ENCODE measurements around the gene GPN2. TPM values are rescaled to one million over a fixed set of nuclear protein-coding genes. Genes with fewer than 3 reads are reported as not detected.

The GPN2 gene
- total and polyA plus RNA-seq, 5 donors from 2014 or later, result 12.1 to 45.5 (median 21.9) TPM

- Mint-ChIP-seq H3K27ac (peak overlapping the region in 2 of 3 donors; percentile 92 to 98), H3K4me1 (peaks cover 22 to 47% (median 31%) of the 10 kb centered on the region in 4 donors), H3K27me3 (no peaks in the 10 kb centered on the region), H3K36me3 (peaks cover 10% of the 10 kb centered on the region), H3K9me3 (no peaks in the 10 kb centered on the region), H3K4me3 (peak overlapping the region; percentile 91 to 97 (median 94))
- Histone ChIP-seq H3K27ac (ENCODE audit: insufficient read depth, low read length, poor library complexity, severe bottlenecking) (peak overlapping the region; percentile 89), H3K9me3 (ENCODE audit: control insufficient read depth in 2 of 2, low read length in 2 of 2) (no peaks in the 10 kb centered on the region), H3K27me3 (ENCODE audit: control insufficient read depth, insufficient read depth, low read length) (no peaks in the 10 kb centered on the region), H3K4me3 (ENCODE audit: low read depth, low read length) (peak overlapping the region; percentile 84), H3K36me3 (ENCODE audit: control insufficient read depth, insufficient read depth, low read length) (peaks cover 21% of the 10 kb centered on the region), H3K4me1 (ENCODE audit: control insufficient read depth, insufficient read depth, low read length, poor library complexity, severe bottlenecking) (peaks cover 22% of the 10 kb centered on the region)
- DNase-seq, result no peak
- ATAC-seq (ENCODE audit: low read depth in 2 of 2), result no peak
Measured at GRCh38 chr1:26922431-26922729, 32.3 kb upstream of the GPN2 start.

GRCh38 chr1:26921540-26922430, 31.7 kb upstream of the GPN2 start, which contains the start of gene NUDC:
Gene NUDC (plus strand): TSS chr1:26921743. CDS start chr1:26921849, 106 bp downstream.
- peak; percentile 93 to 98 (median 96) for DNase-seq
- H3K27ac ChIP-seq (ENCODE audit: insufficient read depth, low read length, poor library complexity, severe bottlenecking), result peak within 1 kb of the TSS; percentile 89
- ATAC-seq (ENCODE audit: low read depth in 2 of 2), result peak; percentile 95
- Mint-ChIP-seq H3K36me3 (peaks cover 6% of the 10 kb centered on the region), H3K27ac (peak within 1 kb of the TSS; percentile 92 to 98 (median 96)), H3K4me3 (peak within 1 kb of the TSS; percentile 91 to 97 (median 94)), H3K27me3 (no peaks in the 10 kb centered on the region), H3K4me1 (peaks cover 19 to 44% (median 31%) of the 10 kb centered on the region in 4 donors), H3K9me3 (no peaks in the 10 kb centered on the region)
- peak within 1 kb of the TSS; percentile 87 for H3K4me3 ChIP-seq (ENCODE audit: low read depth, low read length)
- H3K36me3 ChIP-seq (ENCODE audit: control insufficient read depth, insufficient read depth, low read length), result peaks cover 18% of the 10 kb centered on the region
- H3K4me1 ChIP-seq (ENCODE audit: control insufficient read depth, insufficient read depth, low read length, poor library complexity, severe bottlenecking), result peaks cover 22% of the 10 kb centered on the region
- no peaks in the 10 kb centered on the region for H3K9me3 ChIP-seq (ENCODE audit: control insufficient read depth in 2 of 2, low read length in 2 of 2)
- no peaks in the 10 kb centered on the region for H3K27me3 ChIP-seq (ENCODE audit: control insufficient read depth, insufficient read depth, low read length)

- ATAC-seq (ENCODE audit: low read depth in 2 of 2) (peak; percentile 10 to 22), DNase-seq (no peak)
Measured at GRCh38 chr1:26921126-26921539, 31.1 kb upstream of the GPN2 start.

GRCh38 chr1:26915204-26915842, 25.2 kb upstream of the GPN2 start:
- Histone ChIP-seq H3K36me3 (ENCODE audit: control insufficient read depth, insufficient read depth, low read length) (no peaks in the 10 kb centered on the region), H3K9me3 (ENCODE audit: control insufficient read depth in 2 of 2, low read length in 2 of 2) (no peaks in the 10 kb centered on the region), H3K4me1 (ENCODE audit: control insufficient read depth, insufficient read depth, low read length, poor library complexity, severe bottlenecking) (no peaks in the 10 kb centered on the region), H3K27ac (ENCODE audit: insufficient read depth, low read length, poor library complexity, severe bottlenecking) (no peak overlapping the region), H3K4me3 (ENCODE audit: low read depth, low read length) (no peak overlapping the region), H3K27me3 (ENCODE audit: control insufficient read depth, insufficient read depth, low read length) (peaks cover 3% of the 10 kb centered on the region)
- Mint-ChIP-seq H3K4me3 (no peak overlapping the region), H3K27ac (peak overlapping the region in 1 of 3 donors; percentile 23), H3K9me3 (no peaks in the 10 kb centered on the region), H3K4me1 (peaks cover 0 to 4% (median 3%) of the 10 kb centered on the region in 4 donors), H3K27me3 (no peaks in the 10 kb centered on the region), H3K36me3 (no peaks in the 10 kb centered on the region)
- no peak for ATAC-seq (ENCODE audit: low read depth in 2 of 2)
- no peak for DNase-seq

More at GRCh38 chr1:26921126-26921539, 31.1 kb upstream of the GPN2 start:
- peaks cover 12% of the 10 kb centered on the region for H3K36me3 ChIP-seq (ENCODE audit: control insufficient read depth, insufficient read depth, low read length)
- H3K27ac Mint-ChIP-seq, result peak overlapping the region; percentile 92 to 98 (median 96)
- peaks cover 22% of the 10 kb centered on the region for H3K4me1 ChIP-seq (ENCODE audit: control insufficient read depth, insufficient read depth, low read length, poor library complexity, severe bottlenecking)
- no peaks in the 10 kb centered on the region for H3K9me3 ChIP-seq (ENCODE audit: control insufficient read depth in 2 of 2, low read length in 2 of 2)
- H3K4me3 ChIP-seq (ENCODE audit: low read depth, low read length), result peak overlapping the region; percentile 87
- no peaks in the 10 kb centered on the region for H3K27me3 ChIP-seq (ENCODE audit: control insufficient read depth, insufficient read depth, low read length)
- no peaks in the 10 kb centered on the region for H3K9me3 Mint-ChIP-seq
- H3K36me3 Mint-ChIP-seq, result peaks cover 3% of the 10 kb centered on the region
- H3K27me3 Mint-ChIP-seq, result no peaks in the 10 kb centered on the region
- H3K4me3 Mint-ChIP-seq, result peak overlapping the region; percentile 91 to 97 (median 94)
- peak overlapping the region; percentile 89 for H3K27ac ChIP-seq (ENCODE audit: insufficient read depth, low read length, poor library complexity, severe bottlenecking)
- peaks cover 18 to 41% (median 29%) of the 10 kb centered on the region in 4 donors for H3K4me1 Mint-ChIP-seq

- DNase-seq (no peak), ATAC-seq (ENCODE audit: low read depth in 2 of 2) (no peak)
- no peaks in the 10 kb centered on the region for H3K9me3 Mint-ChIP-seq
- Histone ChIP-seq H3K9me3 (ENCODE audit: control insufficient read depth in 2 of 2, low read length in 2 of 2) (no peaks in the 10 kb centered on the region), H3K27me3 (ENCODE audit: control insufficient read depth, insufficient read depth, low read length) (peaks cover 3% of the 10 kb centered on the region), H3K4me3 (ENCODE audit: low read depth, low read length) (no peak within 1 kb of the TSS), H3K4me1 (ENCODE audit: control insufficient read depth, insufficient read depth, low read length, poor library complexity, severe bottlenecking) (no peaks in the 10 kb centered on the region), H3K36me3 (ENCODE audit: control insufficient read depth, insufficient read depth, low read length) (no peaks in the 10 kb centered on the region), H3K27ac (ENCODE audit: insufficient read depth, low read length, poor library complexity, severe bottlenecking) (no peak within 1 kb of the TSS)
- H3K4me3 Mint-ChIP-seq, result no peak within 1 kb of the TSS
- H3K27ac Mint-ChIP-seq, result peak within 1 kb of the TSS in 1 of 3 donors; percentile 35
- H3K27me3 Mint-ChIP-seq, result peaks cover 5% of the 10 kb centered on the region
- H3K36me3 Mint-ChIP-seq, result no peaks in the 10 kb centered on the region
- no peaks in the 10 kb centered on the region for H3K4me1 Mint-ChIP-seq
Measured at GRCh38 chr1:26913754-26914619, 23.9 kb upstream of the GPN2 start, which contains the start of gene NR0B2. Gene NR0B2 (minus strand): TSS chr1:26913975. CDS start chr1:26913940, 35 bp downstream.

GRCh38 chr1:26913389-26913753, 23.3 kb upstream of the GPN2 start:
- Mint-ChIP-seq H3K36me3 (no peaks in the 10 kb centered on the region), H3K27ac (no peak overlapping the region), H3K9me3 (no peaks in the 10 kb centered on the region), H3K27me3 (peaks cover 5% of the 10 kb centered on the region), H3K4me1 (no peaks in the 10 kb centered on the region), H3K4me3 (no peak overlapping the region)
- no peak for DNase-seq
- H3K9me3 ChIP-seq (ENCODE audit: control insufficient read depth in 2 of 2, low read length in 2 of 2), result no peaks in the 10 kb centered on the region
- ATAC-seq (ENCODE audit: low read depth in 2 of 2), result no peak
- no peak overlapping the region for H3K4me3 ChIP-seq (ENCODE audit: low read depth, low read length)
- H3K4me1 ChIP-seq (ENCODE audit: control insufficient read depth, insufficient read depth, low read length, poor library complexity, severe bottlenecking), result no peaks in the 10 kb centered on the region
- H3K27ac ChIP-seq (ENCODE audit: insufficient read depth, low read length, poor library complexity, severe bottlenecking), result no peak overlapping the region
- H3K36me3 ChIP-seq (ENCODE audit: control insufficient read depth, insufficient read depth, low read length), result no peaks in the 10 kb centered on the region
- peaks cover 3% of the 10 kb centered on the region for H3K27me3 ChIP-seq (ENCODE audit: control insufficient read depth, insufficient read depth, low read length)

GRCh38 chr1:26912147-26912490, 22.0 kb upstream of the GPN2 start:
- H3K36me3 ChIP-seq (ENCODE audit: control insufficient read depth, insufficient read depth, low read length), result no peaks in the 10 kb centered on the region
- no peak overlapping the region for H3K27ac ChIP-seq (ENCODE audit: insufficient read depth, low read length, poor library complexity, severe bottlenecking)
- Mint-ChIP-seq H3K9me3 (no peaks in the 10 kb centered on the region), H3K4me1 (no peaks in the 10 kb centered on the region), H3K27me3 (peaks cover 5% of the 10 kb centered on the region), H3K4me3 (no peak overlapping the region), H3K36me3 (no peaks in the 10 kb centered on the region), H3K27ac (no peak overlapping the region)
- H3K4me1 ChIP-seq (ENCODE audit: control insufficient read depth, insufficient read depth, low read length, poor library complexity, severe bottlenecking), result no peaks in the 10 kb centered on the region
- H3K27me3 ChIP-seq (ENCODE audit: control insufficient read depth, insufficient read depth, low read length), result peaks cover 3% of the 10 kb centered on the region
- H3K9me3 ChIP-seq (ENCODE audit: control insufficient read depth in 2 of 2, low read length in 2 of 2), result no peaks in the 10 kb centered on the region
- DNase-seq, result no peak
- H3K4me3 ChIP-seq (ENCODE audit: low read depth, low read length), result no peak overlapping the region
- ATAC-seq (ENCODE audit: low read depth in 2 of 2), result no peak

Measured in CD4-positive, CD25-positive, alpha-beta regulatory T cell (primary cell).